Epithelial cell of esophagus (primary cell): ENCODE data around the gene ZNF280A.

Experiments
- DNase-seq: peaks from one replicate; pipeline ENCODE4 v3.0.0; 2010; ENCODE audit warnings: low read depth
- H3K4me3 ChIP-seq: 2 replicates; pipeline ENCODE4 v1.5.1; 2011; ENCODE audit warnings: mild to moderate bottlenecking, low read length, control low read depth
- TF ChIP-seq, protein P1 (sequence below): IDR thresholded peaks from 2 replicates; pipeline ENCODE4 v1.5.1; 2011; ENCODE audit warnings: low read depth, mild to moderate bottlenecking, low read length, control low read depth, inconsistent platforms; ENCODE audit not compliant: insufficient read depth; ENCODE audit errors: missing control alignments

The ZNF280A gene

DNA sequence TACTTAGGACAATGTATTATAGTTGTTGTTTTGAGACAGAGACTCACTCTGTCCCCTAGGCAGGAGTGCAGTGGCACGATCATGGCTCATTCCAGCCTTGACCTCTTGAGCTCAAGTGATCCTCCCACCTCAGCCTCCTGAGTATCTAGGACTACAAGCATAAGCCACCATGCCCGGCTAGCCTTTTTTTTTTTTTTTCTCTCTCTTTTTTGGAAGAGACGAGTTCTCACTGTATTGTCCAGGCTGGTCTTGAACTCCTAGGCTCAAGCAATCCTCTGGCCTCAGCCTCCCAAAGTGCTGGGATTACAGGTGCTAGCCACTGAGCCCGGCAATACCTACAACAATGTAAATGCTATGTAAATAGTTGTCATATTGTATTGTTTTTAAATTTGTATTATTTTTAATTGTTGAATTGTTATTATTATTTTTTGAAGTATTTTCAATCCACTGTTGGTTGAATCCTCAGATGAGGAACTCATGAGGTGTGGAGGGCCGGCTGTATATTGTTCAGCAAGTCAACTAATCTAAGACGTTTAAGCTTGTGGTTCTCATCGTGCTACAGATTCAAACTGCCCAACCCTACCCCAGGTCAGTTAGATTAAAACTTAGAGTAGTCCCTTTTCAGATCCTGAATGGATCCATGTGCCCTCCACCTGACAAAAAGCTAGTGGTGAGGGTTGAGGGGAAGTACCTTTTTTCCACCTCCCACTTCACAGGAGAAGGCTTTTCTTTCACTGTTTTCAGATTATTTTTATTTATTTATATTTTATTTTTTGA is 11.9 kb upstream of the ZNF280A start:
- no peak for DNase-seq
- H3K4me3 ChIP-seq, result no peak overlapping the region
- TF ChIP-seq, protein P1, sequence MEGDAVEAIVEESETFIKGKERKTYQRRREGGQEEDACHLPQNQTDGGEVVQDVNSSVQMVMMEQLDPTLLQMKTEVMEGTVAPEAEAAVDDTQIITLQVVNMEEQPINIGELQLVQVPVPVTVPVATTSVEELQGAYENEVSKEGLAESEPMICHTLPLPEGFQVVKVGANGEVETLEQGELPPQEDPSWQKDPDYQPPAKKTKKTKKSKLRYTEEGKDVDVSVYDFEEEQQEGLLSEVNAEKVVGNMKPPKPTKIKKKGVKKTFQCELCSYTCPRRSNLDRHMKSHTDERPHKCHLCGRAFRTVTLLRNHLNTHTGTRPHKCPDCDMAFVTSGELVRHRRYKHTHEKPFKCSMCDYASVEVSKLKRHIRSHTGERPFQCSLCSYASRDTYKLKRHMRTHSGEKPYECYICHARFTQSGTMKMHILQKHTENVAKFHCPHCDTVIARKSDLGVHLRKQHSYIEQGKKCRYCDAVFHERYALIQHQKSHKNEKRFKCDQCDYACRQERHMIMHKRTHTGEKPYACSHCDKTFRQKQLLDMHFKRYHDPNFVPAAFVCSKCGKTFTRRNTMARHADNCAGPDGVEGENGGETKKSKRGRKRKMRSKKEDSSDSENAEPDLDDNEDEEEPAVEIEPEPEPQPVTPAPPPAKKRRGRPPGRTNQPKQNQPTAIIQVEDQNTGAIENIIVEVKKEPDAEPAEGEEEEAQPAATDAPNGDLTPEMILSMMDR, result no peak

DNA sequence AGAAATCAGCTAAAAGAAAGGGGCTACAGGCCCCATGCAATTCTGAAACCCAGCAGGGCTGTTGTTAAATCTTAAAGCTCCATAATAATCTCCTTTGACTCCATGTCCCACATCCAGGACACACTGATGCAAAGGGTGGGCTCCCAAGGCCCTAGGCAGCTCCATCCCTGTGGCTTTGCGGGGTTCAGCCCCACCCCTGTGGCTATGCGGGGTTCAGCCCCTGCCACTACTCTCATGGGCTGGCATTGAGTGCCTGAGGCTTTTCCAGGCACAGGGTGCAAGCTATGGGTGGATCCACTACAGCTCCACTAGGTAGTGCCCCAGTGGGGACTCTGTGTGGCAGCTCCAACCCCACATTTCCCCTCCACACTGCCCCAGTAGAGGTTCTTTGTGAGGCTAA is 8.7 kb upstream of the ZNF280A start:
- no peak overlapping the region for H3K4me3 ChIP-seq
- TF ChIP-seq, protein P1, result no peak
- DNase-seq, result no peak

DNA sequence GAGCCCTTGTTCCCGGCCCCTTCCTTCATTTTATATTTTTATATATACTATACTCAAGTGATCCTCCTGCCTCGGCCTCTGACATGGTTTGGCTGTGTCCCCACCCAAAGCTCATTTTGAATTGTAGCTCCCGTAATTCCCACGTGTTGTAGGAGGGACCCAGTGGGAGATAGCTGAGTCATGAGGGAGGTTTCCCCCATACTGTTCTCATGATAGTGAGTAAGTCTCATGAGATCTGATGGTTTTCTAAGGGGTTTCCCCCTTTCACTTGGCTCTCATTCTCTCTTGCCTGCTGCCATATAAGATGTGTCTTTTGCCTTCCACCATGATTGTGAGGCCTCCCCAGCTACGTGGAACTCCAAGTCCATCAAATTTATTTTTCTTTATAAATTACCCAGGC is 7.2 kb upstream of the ZNF280A start:
- no peak overlapping the region for H3K4me3 ChIP-seq
- TF ChIP-seq, protein P1, result no peak
- no peak for DNase-seq

DNA sequence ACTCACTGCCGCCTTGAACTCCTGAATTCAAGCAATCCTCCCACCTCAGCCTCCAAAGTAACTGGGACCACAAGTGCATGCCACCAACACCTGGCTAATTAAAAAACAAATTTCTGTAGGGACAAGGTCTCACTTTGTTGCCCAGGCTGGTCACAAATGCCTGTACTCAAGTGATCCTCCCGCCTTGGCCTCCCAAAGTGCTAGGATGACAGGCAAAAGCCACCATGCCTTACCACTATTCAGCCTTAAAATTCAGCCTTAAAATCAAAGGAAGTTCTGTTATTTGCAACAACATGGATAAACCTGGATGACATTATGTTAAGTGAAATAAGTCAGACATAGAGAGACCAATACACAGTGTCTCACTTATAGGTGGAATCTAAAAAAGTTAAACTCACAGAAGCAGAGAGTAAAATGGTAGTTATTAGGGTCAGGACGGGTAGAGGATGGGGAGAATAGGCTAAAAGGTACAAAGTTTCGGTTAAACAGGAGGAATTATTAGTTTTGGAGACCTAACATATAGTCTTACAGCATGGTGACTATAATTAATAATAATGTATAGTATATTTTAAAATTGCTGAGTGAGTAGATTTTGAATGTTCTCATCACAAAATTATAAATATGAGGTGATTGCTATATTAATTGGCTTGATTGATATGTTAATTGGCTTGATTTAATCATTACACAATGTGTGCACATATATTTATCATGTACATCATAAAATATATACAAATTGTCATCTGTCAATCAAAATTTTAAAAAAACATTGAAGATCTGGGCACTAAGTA is 6.2 kb upstream of the ZNF280A start:
- TF ChIP-seq, protein P1, result no peak
- DNase-seq, result no peak
- H3K4me3 ChIP-seq, result no peak overlapping the region

DNA sequence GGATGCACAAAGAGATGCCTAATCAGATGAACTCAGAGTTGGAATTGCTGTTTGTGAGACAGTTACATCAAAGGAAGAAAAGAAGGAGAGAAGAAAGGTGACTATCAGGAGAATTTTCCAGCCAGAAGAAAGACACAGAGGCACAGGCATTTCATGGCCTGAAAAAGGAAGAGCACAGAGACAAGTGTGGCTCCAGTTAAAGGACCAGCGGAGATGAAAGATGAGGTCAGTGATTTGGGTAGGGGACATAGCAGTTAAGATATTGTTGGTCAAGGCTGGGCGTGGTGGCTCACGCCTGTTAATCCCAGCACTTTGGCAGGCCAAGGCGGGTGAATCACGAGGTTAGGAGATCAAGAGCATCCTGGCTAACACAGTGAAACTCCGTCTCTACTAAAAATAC is 3.4 kb upstream of the ZNF280A start:
- DNase-seq, result no peak
- TF ChIP-seq, protein P1, result no peak

DNA sequence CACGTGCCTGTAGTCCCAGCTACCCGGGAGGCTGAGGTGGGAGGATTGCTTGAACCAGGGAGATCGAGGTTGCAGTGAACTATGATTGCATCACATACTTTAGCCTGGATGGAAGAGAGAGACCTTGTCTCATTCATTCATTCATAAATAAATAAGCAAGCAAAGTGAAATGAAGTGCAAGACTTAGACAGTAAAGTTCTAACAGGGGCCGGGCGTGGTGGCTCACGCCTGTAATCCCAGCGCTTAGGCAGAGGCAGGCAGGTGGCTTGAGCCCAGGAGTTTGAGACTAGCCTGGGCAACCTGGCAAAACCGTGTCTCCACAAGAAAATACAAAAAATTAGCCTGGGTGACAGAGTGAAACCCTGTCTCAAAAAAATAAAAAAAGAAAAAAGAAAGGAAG is 1.6 kb upstream of the ZNF280A start:
- no peak overlapping the region for H3K4me3 ChIP-seq
- no peak for DNase-seq
- TF ChIP-seq, protein P1, result no peak

More for the DNA sequence above, 3.4 kb upstream of the ZNF280A start:
- no peak overlapping the region for H3K4me3 ChIP-seq
